Right ventricle myocardium superior (tissue), 1 donor: ENCODE results near the gene RBM38. TPM values are rescaled to one million over a fixed set of nuclear protein-coding genes. Genes with fewer than 3 reads are reported as not detected.

Source experiments
- ATAC-seq: fragments of 200-7000 bp; cut with Tn5 transposase; one replicate; pipeline ENCODE4 v1.9.1; 2020; ENCODE audit warnings: mild to moderate bottlenecking; ENCODE audit not compliant: poor library complexity
- DNase-seq: peaks from one replicate; pipeline ENCODE4 v3.0.0-alpha.2; 2020
- intact Hi-C: fragments of 100-400 bp; cut with DNase I; formaldehyde crosslinking; loops from one replicate; pipeline ENCODE4 v1.11.2; 2022
- total RNA-seq: library from RNA; stranded (reverse); fragmentation: NEBNext Ultra II Directional; extraction: Animal tissue kit (Norgen Biotek cat#: 25700); gene quantifications from one replicate; pipeline ENCODE4 v1.2.1, GENCODE V29; 2021
- donor health status: DM: no; HTN: yes; CAD: no; lungs with severe emphysema.

Gene RBM38
- total RNA-seq, 1 donor from 2014 or later = 91.5 TPM

DNA sequence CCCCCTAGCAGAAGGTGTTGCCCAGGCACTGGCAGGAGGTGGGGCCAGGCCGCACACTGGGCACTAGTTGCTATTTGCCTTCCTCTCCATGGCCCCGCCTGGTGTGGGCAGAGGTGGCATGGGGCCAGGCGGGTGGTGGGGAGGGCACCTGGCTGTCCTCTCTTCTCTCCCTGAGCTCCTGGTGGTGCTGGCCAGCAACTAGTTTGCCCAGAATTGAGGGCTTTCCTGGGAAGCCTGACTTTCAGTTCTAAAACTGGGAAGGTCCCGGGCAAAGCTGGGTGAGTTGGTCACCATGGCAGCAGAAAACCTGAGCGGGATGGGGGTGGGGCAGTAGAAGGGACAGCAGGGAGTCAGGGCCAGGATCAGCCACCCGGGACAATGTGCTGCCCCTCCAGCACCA, 48.2 kb downstream of the RBM38 start:
- DNase-seq (peak; percentile 85), ATAC-seq (peak; percentile 59)

DNA sequence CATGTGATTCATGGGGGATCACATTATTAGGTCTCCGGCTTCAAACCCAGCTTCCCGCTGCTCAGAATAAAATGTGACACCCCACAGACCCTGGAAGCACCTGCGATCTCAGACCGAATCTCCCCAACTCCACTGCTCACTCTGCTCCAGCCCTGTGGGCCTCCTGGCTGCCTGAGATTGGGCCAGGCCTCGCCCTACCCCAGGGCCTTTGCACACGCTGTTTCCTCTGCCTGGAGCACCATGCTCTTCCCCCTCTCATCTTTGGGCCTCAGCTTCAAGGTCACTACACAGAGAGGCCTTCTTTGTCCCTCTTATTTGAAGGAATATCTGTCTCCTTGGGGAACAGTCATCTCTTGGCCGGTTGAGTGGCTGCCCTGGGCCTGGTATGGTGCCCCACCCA, 48.8 kb downstream of the RBM38 start:
- intact Hi-C loops = loop anchor here (2.0 kb wide), 1 partner anchor 47 kb away; no protein-coding TSS in a partner anchor
- peak; percentile 22 for DNase-seq
- no peak for ATAC-seq

More for the DNA sequence above, 48.2 kb downstream of the RBM38 start:
- intact Hi-C loops = no loop called here

DNA sequence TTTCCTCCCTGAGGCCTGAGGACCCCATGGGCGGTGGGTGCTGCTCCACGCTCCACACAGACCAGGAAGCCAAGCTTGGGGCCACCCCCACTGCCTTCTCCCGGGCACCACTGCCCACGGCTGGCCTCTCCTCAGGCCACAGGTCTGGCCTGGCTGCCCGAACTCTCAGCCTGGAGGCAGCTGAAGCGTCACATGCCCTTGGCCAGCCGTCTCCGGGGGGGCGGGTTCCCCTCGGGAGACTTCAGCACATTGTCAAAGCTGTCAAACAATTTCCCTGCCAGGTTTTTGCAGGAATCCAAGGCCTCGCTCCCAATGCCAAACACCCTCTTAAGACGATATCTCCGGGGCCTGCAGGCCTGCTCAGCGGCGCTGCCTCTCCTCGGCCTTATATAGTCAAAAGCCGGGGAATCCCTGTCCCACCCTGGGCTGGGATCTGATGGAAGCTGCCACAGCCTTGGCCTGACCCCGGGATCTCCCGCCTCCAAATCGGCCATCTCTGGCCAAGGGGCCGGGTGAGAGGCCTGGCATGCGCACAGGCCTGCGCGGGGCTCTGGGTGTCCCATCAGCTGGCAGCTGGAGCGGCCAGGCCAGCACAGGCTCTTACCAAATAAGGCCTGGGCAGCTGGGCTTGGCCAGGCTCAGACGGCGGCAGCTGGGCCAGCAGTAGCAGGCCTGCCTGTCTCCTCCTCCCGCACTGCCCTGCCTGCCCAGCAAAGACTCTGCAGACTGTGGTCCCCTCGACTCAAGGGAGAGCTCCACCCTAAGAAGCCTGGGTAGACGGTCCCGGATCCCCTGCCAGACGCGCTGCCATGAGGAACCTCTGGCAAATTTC, 49.7 kb downstream of the RBM38 start:
- intact Hi-C loops = loop anchor here (2.0 kb wide), 1 partner anchor 48 kb away; no protein-coding TSS in a partner anchor
- ATAC-seq (peak; percentile 87), DNase-seq (peak; percentile 94)

DNA sequence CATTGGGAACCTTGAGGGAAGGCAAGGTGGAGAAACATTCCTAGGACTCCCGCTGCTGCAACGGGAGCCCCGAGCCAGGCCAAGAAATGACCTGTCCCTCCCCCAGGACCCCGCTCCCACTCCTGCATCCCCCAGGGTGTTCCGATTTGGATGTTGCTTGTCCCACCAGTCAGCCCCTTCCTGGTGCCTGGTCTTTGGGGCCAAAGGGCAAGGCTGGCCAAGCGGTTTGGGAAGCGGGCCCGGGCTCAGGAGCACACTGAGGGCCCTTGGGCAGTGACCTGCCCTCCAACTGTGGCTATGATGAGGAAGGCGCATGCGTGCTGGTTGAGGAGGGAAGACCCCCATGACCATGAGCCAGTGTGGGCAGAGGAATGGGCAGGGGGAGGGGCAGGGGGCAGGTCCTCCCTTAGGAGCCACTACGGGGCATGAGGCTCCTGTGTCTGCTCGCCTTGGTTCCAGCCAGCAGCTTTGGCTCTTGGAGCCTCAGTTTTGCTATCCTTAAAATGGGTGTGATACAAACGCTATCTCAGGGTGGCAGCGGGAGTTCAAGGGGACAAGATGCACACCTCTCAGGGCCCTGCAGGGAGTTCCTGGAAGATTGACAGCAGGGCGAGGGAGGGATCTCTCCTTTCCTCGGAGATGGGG, 50.4 kb downstream of the RBM38 start:
- DNase-seq = peak; percentile 47
- intact Hi-C loops = loop anchor here (2.0 kb wide), 1 partner anchor 49 kb away; no protein-coding TSS in a partner anchor
- ATAC-seq = no peak

DNA sequence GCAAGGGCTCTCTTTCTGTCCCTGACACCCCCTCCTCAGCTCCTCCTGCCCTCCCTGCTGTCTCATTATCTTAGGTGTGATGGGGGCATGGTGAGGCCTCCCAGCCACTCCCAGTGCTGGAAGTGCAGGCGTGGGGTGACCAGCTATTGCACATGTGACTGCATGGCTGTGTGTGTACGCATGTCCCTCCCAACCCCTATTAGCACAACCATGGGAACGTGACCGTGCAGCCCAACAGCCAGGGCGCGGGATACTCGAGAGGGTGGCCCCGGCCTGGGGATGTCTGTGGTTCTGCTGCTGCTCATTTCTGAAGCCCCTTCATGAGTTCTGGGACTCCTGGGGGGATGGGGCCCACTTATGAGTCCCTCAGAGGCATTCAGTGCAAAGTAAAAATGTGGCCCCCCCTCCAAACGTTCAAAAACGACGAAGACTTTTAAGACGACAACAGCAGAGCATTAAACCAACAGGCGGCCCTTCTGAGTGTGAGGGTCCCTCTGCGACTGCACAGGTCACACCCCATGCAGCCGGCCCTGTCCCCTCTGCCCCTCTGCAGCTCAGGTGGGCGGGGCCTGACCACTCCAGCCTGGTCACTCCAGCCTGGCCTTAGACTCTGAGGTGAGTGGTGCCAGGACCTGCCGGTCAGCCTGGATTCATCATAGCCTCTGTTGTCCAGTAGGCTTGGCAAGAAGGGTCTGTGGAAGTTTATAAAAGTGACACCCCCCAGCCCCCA, 51.1 kb downstream of the RBM38 start:
- ATAC-seq (no peak), DNase-seq (peak; percentile 38)
- intact Hi-C loops = no loop called here

DNA sequence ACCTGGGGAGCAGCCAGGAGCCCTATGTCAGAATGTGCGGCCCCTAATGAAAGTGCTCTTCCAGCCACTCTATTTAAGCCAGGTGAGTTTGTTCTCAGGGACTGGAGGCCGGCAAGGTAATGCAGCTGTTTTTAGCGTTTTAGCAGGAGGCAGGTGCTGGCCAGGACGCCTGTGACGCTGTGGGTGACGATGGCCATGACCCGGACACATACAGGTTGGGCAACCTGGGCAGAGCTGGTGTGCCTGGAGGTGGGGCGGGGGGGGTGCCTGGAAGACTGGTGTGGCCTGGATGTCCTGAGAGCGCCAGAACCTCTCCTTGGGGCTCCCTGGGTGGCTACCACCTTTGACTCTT, 51.7 kb downstream of the RBM38 start:
- intact Hi-C loops = no loop called here
- ATAC-seq (no peak), DNase-seq (no peak)

DNA sequence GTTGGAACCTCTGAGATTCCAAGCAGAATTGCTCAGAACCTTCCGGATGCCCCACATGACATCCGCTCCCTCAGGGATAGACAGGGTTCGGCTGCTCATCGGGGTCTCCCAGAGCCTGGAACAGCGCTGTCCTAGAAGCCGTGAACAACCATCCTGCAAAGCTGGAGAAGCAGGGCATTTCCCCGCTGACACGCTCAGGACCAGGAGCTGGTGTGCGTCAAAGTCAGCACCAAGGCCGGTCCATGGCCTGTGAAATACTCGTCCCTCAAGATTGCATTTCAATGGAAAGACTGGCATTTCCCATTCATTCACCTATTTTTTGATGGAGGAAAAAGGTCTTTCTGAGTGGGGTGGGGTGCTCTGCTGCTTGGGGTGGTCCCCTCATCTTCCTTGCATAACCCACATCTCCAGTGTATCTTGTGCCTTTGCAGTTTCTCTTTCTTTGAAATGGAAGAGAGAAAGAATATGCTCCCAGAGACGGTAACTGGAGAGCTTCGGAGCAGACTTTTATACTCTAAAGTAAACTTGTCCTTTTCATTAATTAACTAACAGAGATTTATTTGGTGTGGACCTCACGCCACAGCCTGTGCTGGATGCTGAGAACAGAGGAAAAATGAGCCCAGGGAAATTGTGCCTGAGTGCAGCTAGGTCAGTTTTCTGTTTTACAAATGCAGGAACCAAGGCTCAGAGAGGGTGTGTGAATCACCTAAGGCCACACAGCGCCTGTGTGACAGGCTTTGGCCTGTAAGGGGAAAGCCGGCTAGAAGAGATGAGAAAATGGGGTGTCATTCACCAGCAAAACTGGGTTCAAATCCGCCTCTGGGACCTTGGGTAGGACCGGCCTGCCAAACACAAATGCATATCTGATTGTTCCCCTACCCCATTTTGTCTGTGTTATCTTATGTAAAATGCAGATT, 52.4 kb downstream of the RBM38 start:
- ATAC-seq (no peak), DNase-seq (no peak)
- intact Hi-C loops = no loop called here

DNA sequence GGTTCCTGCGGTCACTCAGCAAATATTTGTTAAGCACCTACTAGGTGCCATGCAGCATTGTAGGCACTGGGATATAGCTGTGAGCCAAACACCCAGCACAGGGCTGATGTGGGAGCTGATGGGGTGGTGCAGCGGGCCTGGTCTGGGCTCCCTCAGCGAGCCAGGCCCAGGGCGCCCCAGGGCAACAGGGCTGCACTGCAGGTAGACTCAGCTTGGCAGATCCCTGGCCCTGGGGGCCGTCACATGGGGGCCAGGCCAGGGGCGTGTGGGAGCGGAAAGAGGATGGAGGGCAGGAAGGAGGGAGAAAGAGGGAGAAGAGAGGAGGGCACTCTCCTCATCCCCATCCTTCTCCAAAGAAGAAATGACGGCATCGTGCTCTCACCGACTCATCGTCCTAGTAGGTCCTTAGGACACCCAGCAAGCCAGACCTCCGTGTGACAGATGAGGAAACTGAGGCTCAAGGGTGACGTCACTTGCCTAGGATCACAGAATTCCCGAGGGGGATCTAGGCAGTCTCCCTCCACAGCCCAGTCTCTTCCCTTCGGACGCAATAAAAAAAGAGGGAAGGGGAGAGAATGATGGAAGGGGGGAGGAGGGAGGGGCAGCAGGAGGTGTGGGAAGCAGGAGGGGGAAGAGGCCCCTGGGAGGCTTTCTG, 53.3 kb downstream of the RBM38 start:
- intact Hi-C loops = no loop called here
- DNase-seq (no peak), ATAC-seq (no peak)

DNA sequence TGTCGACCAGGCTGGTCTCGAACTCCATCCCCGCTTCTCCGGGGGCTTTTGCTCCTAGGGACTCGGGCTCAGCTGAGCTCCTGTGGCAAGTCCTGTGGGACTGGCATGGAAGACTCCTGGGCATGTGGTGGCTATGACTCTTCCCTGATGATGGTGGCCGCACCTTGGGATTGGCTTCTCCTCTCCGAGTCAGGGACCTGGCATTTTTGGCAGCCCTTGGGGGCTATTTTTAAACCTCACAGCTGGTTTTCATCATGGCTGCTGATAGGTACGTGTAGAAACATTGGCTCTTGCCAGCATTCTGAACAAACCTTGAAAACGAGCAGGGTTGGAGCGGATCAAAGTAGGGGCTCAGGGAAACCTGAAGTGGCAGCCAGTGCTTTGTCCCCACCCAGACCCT, 54.1 kb downstream of the RBM38 start:
- peak; percentile 34 for ATAC-seq
- peak; percentile 61 for DNase-seq
- intact Hi-C loops = no loop called here

DNA sequence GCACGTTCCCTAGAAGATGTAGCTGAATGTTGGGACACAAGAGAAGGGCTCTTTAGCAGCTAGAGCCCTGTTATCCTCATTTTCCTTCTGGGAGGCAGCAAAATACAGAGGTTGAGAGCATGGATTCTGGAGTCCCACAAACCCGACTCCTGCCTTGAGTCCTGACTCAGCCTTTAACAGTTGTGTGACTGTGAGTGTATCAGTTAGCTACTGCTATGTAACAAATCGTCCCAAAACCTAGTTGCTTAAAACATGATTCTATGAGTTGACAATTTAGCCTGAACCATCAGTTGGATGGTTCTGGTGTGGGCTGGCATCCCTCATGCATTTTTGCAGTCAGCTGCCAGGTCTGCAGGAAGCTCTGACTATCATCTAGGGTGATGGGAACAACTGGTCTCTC, 54.6 kb downstream of the RBM38 start:
- intact Hi-C loops = no loop called here
- ATAC-seq (no peak), DNase-seq (no peak)

DNA sequence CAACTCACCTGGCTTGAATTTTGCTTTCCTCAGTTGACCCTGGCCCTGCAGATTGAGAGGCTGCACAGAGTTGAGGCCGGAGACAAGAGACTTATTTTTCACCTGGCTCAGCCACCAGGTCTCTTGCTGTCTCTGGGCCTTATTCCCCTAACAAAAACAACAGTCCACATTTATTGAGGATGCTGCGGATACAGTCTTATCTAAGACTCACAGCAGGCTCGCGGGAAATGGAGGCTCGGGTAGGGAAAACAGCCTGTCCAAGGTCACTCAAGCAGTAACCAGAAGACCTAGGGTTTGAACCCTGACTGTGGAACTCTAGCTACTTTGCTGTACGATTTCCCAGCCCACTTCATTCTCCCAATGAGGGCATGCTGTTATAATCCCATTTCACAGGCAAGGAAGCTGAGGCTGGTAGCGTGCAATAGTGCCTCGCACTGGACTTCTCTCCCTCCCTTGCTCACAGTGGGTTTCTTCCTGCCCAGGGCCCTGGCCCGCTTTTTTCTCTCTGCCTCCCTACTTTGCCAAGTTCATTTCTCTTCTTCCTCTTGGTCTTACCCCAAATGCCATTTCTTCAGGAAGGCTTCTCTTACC, 57.7 kb downstream of the RBM38 start:
- DNase-seq = no peak
- intact Hi-C loops = no loop called here
- no peak for ATAC-seq

DNA sequence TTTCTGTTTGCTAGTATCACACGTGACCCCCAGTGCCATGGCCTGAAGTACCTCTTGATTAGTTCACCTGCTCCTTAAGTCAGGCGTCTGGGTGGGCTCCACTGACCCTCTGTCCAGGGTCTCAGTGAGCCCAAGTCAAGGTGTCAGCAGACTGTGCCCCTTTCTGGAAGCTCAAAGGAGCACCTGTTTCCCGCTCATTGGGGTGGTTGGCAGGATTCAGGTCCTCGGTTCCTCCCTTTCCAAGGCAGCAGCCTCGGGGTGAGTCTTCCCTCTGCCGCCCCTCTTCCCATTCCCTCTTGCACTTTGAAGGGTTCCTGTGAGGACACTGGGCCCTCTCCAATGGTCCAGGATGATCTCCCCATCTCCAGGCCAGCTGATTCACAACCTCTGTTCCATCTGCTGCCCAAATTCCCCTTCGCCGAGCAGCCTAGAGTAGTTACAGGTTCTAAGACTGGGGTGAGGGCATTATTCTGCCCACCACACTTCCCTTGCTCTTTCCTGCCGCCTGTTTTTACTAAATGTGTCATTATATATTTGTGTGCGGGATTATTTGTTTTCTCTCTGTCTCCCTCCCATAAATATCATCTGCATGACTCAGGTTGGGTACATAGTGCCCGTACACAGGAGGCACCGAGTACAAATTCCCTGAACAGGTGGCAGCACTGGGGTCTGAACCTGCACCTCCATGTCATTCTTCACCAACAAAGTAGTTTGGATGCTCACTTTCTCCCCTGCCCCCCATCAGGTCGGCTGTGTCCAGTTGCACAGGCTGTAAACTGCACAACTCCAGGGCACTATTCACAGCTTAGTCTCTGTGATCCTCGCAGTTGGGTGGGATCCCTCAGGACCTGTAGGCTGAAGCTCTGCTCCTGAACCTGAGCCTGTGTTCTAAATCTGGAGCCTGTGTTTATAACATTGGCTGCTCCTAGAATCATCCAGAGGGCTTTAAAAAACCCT, 58.5 kb downstream of the RBM38 start:
- intact Hi-C loops = no loop called here
- DNase-seq (no peak), ATAC-seq (no peak)

DNA sequence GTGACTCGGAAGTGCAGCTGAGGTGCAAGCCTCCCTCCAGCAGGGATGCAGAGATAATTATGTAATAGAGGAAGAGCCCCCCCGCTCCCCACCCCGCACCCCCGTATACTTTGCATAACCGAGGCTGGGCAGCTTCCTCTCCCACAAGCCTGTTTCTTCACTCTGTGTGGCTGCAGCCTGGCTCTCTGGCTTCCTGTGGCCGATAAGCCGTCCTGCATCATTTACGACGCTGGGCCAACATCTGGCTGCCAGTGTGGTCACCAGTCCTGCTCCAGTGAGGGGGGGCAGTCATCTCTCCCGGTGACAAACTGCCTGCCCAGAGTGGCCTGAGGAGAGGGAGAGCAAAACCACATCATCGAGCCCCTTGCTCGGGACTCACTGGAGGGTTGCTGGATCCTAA, 59.2 kb downstream of the RBM38 start:
- DNase-seq = peak; percentile 76
- peak; percentile 61 for ATAC-seq
- intact Hi-C loops = no loop called here

DNA sequence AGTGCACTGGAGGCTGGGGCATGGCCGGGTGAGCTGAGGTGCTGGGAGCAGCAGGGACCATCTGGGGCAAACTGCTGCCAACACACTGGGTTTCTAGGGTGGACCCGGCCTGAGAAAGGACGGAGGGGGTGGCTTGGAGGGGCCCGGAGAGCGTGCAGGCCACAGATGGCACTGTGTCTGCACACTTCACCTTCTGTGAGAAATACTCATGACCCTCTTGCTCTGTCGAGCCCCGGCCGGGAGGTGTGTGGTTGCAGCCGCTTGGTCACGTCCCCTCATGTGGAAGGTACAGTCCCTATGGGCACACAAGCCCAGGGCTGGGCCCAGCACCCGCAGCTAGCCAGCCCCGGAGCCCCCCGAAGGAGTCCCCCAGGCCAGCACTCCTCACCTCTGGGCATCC, 59.7 kb downstream of the RBM38 start:
- ATAC-seq (no peak), DNase-seq (no peak)
- intact Hi-C loops = no loop called here

DNA sequence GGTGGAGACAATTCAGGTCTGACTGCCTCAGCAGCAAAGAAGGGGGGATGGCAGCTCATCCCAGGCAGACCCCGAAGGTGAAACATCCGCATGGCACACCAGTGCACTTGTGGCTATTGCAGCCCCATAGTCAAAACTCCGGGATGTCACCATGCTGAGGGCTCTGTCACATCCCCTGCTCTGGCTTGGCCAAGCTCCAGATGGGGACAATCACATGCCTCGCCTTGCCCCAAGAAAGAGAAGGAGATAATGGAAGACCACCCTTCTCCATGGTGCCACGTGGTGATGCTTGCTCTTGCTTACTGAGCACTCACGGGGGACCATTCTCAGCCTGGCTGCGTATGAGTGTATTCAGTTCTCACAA, 60.2 kb downstream of the RBM38 start:
- ATAC-seq = no peak
- DNase-seq = no peak
- intact Hi-C loops = no loop called here

DNA sequence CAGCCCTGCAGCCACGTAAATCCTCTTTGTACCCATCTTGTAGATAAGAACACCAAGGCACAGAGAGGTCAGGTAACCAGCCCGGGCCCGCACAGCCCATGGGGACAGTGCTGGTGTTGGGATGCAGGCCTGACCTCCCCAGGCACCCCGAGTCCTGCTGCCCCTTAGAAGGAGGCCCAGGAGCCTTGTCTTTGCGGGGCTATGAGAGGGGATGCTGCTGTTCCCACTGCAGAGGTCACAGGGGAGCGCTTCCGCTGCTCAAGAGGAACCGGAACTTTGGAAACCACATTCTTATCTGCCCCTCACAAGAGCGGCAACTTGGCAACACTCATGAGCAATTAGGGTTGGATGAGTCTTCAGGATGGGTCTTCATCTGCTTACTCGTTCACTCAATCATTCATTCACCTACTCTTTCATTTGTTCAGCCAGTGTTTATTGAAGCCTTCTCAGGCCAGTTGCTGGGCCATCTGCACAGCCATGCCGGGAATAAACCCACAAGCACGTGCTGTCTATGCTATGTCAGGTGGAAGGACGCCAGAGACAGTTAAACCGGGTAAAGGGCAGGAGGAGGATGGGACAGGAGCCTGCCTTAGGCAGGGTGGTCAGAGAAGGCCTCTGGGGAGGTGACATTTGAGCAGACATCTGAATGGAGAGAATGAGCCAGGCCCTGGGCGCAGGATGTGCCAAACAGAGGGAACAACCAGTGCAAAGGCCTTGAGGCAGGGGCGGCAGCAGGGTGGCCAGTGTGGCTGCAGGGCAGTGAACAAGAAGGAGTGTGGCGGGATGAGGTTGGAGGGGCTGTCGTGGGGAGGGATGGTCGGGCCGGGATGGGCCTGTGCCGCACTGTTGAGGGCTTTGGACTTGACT, 60.8 kb downstream of the RBM38 start:
- ATAC-seq (peak; percentile 70), DNase-seq (no peak)
- intact Hi-C loops = no loop called here
